ENCODE data around the gene HSPB9. TPM values are rescaled to one million over a fixed set of nuclear protein-coding genes. Genes with fewer than 3 reads are reported as not detected.
A peak's percentile ranks its signal among the peaks of the same experiment; 100 is the strongest.

The HSPB9 gene
- total RNA-seq, 1 donor from 2014 or later, result 0.12 TPM

DNA sequence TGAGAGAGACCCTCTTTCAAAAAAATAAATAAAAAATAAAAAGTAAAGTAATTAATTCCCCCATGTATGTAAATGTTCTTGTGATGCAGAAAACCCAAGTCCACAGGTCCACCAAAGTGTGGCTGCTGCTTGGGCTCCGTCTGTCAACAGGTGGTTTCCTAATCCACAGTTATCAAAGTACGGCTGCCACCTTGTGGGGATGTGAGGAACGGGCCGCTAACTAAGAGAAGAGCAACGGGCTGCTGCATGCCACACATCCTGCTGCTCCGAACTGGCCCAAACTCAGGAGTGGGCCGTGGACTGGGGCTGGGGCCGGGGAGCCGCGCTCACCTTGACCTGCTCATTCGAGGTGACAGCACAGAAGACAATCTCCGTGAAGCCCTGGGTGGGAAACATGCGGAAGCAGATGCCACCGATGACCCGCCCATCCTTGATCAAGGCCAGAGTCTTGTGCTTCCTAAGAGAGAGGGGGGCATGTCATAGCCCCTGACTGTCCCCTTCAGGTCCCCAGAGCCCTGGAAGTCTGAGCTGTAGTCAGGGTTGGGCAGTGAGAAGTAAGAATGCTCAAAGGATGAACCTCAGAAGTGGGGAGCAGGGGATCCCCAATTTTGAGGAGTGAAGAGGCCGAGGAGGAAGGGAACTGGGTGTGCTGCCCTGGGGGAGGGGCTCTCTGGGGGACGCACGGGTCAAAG, 5.8 kb upstream of the HSPB9 start:
- intact Hi-C loops (cut with micrococcal nuclease), result no loop called here
- peak; percentile 32 for ATAC-seq
- DNase-seq, result peak; percentile 85

- DNase-seq (no peak), ATAC-seq (no peak)
- intact Hi-C loops (cut with micrococcal nuclease), result no loop called here
These were observed 5.0 kb upstream of the HSPB9 start for GRCh38 chr17:42117397-42118125.

- intact Hi-C loops (cut with micrococcal nuclease), result no loop called here
These were observed 4.5 kb upstream of the HSPB9 start for GRCh38 chr17:42118126-42118510.

GRCh38 chr17:42118545-42118944, 4.1 kb upstream of the HSPB9 start:
- ATAC-seq (no peak), DNase-seq (no peak)
- intact Hi-C loops (cut with micrococcal nuclease), result no loop called here

More at GRCh38 chr17:42118126-42118510, 4.5 kb upstream of the HSPB9 start:
- ATAC-seq (no peak), DNase-seq (no peak)

DNA sequence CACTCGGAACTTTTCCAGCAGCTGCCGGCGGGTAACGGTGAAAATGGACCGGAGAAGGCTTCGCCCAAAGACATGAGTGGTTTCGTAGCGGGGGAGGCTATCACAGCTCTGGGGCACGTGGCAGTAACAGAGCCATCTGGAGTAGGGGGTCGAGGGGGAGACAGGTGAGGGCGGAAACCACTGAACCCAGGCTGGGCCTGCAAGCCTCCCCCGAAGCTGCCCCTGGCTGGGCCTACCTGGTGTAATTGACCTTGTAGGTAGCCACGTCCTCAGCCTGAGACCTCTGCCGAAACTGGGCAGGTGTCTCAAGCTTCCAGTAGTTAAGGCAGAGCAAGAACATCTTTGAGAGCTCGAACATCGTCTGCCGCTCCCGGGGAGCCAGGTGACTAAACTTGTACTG, 3.3 kb upstream of the HSPB9 start:
- ATAC-seq (no peak), DNase-seq (no peak)
- intact Hi-C loops (cut with micrococcal nuclease), result no loop called here

DNA sequence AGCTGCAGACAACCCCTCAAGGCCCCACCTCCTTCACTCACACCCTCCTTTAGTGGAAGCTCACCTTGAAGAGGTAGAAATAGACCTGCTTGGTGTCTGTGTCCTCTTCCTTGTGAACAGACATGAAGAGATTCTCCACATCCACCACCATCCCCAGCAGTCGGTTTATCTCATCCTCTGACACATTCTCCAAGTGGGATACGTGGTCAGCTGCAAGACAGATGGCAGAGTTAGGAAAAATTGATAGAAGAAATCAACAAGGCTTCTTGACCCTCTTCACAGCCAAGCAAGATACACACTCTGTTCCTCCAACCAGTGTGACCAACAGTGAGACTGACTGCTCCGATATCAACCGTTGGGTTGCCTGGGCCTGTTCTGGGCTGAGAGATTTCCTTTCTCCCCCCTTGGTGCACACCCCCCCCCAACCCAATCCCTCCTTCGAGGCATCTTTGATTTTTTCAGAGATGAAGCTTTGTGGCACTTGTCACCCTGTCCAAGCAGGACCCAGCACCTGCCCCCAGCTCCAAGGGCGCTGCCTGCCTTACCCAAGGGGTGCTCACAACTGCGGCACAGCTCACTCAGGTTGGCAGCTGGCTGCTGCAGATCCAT, 2.3 kb upstream of the HSPB9 start:
- ATAC-seq (no peak), DNase-seq (no peak)
- intact Hi-C loops (cut with micrococcal nuclease), result no loop called here

GRCh38 chr17:42120770-42121769, 1.5 kb upstream of the HSPB9 start, which contains the start of gene KAT2A:
KAT2A (minus strand) TSS chr17:42121367; CDS start chr17:42121304, 63 bp downstream.
- intact Hi-C loops (cut with micrococcal nuclease), result no loop called here
- DNase-seq (peak; percentile 93), ATAC-seq (peak; percentile 93)

DNA sequence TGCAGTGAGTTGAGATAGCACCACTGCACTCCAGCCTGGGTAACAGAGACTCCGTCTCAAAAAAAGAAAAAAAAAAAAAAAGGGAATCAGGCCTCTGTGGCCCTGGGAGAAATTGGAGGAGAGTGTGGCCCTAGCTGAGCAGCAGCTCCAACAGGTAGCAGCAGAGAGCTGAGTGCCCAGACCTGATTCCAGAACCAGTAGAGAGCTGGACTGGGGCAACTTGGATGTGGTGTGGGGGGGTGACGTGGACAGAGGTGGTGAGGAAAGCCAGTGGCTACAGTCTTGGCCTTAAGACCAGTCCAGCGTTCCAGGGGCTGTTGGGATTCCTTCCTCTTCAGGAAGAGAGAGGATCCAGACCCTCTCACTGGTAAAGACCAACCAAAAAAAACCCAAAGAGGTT, 1.7 kb downstream of the HSPB9 start:
- no peak for ATAC-seq
- intact Hi-C loops (cut with micrococcal nuclease), result no loop called here
- DNase-seq, result no peak

- DNase-seq (no peak), ATAC-seq (no peak)
- intact Hi-C loops (cut with micrococcal nuclease), result no loop called here
These were observed 3.0 kb downstream of the HSPB9 start for GRCh38 chr17:42125565-42125964.

- intact Hi-C loops (cut with micrococcal nuclease), result no loop called here
- no peak for DNase-seq
- no peak for ATAC-seq
These were observed 4.2 kb downstream of the HSPB9 start for GRCh38 chr17:42126836-42127235.

- ATAC-seq (no peak), DNase-seq (no peak)
- intact Hi-C loops (cut with micrococcal nuclease), result no loop called here
These were observed 4.8 kb downstream of the HSPB9 start for GRCh38 chr17:42127414-42127813.

- ATAC-seq, result peak; percentile 70
- intact Hi-C loops (cut with micrococcal nuclease), result no loop called here
- DNase-seq, result peak; percentile 59
These were observed 6.7 kb downstream of the HSPB9 start for GRCh38 chr17:42129109-42129837.

DNA sequence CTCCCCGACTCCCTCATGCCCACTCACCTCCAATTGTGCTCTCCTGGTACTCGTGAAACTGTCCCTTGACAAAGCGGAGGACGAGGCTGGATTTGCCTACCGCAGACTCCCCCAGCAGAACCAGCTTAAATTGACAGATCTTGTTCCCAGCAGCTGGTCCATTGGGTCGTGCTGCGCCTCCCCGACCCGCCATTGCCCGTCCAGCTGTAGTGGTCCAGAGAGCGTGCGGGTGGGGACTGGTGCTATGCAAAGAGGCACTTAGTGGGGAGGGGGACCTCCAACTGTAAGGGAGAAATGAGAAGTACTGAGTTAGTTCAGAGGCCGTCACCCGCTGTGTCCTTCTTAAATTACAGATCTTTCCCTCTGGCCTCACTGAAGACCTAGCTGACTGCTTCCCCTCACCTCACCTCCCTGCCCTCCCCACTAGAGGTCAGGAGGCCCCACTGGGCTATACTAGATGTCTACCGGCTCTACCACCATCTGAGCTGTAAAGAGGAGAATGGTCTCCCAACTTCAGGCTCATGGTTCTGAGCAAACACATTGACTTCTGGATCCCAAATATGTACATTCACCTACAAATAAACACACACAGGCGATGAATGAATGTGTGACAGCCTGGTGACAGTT, 7.8 kb downstream of the HSPB9 start:
- intact Hi-C loops (cut with micrococcal nuclease), result no loop called here
- ATAC-seq, result no peak

DNA sequence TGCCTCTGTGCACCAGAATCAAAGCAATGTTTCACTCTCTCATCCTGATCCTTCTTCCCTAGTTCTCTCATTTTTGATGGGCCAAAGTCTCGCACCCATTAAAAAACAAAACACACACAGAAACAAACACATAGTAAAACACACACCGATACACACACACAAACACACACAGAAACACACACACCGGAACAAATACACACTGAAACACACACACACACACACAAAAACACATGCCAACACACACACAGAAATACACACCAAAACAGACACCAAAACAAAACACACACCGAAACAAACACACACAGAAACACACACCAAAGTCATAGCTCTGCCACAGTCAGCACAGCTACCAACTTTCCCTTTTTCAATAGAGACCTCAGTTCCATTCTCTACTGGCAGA, 8.6 kb downstream of the HSPB9 start:
- intact Hi-C loops (cut with micrococcal nuclease), result no loop called here
- no peak for DNase-seq

More for the DNA sequence above, 7.8 kb downstream of the HSPB9 start:
- DNase-seq, result no peak

DNA sequence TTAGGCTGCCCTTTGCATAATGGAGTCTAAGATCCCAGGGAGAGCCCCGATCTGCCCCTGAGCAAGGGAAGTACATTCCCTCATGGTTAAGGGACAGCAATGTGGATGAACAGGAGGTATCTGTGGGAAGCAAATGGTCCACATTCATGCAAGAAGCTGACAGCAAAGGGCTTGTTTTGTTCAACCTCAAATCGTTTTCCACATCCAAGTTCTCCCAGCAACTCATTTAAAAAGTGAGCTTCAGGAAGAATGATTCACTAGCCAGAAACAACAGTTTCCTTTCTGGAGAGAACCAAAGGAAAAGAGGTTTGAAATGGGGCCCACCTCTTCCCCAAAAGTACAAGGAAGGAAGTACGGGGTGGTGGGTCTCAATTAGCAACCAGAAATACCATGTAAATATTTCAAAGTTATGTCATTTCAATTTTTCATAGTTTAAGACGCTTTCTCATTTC, 9.4 kb downstream of the HSPB9 start:
- intact Hi-C loops (cut with micrococcal nuclease), result no loop called here
- DNase-seq (no peak), ATAC-seq (no peak)

More for the DNA sequence above, 8.6 kb downstream of the HSPB9 start:
- no peak for ATAC-seq

DNA sequence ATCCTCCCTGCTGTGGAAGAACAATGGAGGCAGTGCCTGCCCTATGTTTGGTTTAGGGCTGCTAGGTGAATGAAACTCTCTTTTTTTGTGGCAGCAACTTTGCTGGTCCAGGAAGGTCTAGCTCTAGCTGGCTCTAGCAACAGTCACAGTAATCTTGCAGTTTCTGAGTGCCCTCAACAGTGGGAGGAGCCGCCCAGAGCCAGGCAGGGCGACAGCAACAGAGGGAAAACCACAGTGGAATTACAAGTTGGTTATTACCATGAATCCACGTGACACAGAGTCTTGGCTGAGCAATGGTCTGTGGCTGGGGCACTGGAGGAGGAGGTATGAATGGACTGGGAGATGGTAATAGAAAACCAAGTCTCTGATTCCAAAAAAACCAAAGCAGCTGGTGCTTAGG, 10.3 kb downstream of the HSPB9 start:
- DNase-seq (peak; percentile 62), ATAC-seq (peak; percentile 62)
- intact Hi-C loops (cut with micrococcal nuclease), result no loop called here

- DNase-seq (no peak), ATAC-seq (no peak)
- intact Hi-C loops (cut with micrococcal nuclease), result no loop called here
These were observed 10.9 kb downstream of the HSPB9 start for GRCh38 chr17:42133461-42134041.

- intact Hi-C loops (cut with micrococcal nuclease), result no loop called here
- no peak for ATAC-seq
- no peak for DNase-seq
These were observed 12.5 kb downstream of the HSPB9 start for GRCh38 chr17:42135151-42135550.

Data from left ventricle myocardium superior (tissue), 1 donor.